Measurements from ENCODE around the gene COPS9.

DNA sequence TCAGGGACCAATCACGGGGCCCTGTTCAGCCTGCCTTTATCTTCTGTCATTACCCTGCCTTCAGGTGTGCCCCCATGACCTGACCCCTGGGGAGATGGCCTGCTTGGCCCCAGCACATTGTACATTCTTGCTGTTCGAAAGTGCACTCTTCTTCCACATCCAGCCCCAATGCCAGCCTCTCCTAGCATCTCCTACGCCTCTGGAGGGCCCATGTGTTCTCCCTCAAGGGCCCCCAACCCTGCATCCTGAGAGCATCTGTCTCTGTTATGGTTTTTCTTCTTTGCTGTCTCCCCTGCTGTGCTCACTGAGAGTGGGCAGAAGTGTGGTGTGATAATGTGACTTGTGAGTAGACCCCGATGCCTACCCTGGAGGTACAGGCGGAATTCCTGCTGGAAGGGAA lies 45.9 kb upstream of the COPS9 start:
- TF ChIP-seq POLR2A (IDR thresholded peaks at IDR 0.05; ENCODE audit: extremely low read depth, insufficient read length) (no peak), MYC (IDR thresholded peaks at IDR 0.05; ENCODE audit: low read depth, low read length) (no peak)
- TF ChIP-seq, protein P1, sequence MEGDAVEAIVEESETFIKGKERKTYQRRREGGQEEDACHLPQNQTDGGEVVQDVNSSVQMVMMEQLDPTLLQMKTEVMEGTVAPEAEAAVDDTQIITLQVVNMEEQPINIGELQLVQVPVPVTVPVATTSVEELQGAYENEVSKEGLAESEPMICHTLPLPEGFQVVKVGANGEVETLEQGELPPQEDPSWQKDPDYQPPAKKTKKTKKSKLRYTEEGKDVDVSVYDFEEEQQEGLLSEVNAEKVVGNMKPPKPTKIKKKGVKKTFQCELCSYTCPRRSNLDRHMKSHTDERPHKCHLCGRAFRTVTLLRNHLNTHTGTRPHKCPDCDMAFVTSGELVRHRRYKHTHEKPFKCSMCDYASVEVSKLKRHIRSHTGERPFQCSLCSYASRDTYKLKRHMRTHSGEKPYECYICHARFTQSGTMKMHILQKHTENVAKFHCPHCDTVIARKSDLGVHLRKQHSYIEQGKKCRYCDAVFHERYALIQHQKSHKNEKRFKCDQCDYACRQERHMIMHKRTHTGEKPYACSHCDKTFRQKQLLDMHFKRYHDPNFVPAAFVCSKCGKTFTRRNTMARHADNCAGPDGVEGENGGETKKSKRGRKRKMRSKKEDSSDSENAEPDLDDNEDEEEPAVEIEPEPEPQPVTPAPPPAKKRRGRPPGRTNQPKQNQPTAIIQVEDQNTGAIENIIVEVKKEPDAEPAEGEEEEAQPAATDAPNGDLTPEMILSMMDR (IDR thresholded peaks at IDR 0.05; ENCODE audit: low read depth, low read length), result no peak
- TF ChIP-seq, protein P2, sequence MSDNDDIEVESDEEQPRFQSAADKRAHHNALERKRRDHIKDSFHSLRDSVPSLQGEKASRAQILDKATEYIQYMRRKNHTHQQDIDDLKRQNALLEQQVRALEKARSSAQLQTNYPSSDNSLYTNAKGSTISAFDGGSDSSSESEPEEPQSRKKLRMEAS (IDR thresholded peaks at IDR 0.05; ENCODE audit: low read depth, low read length), result no peak

All from NB4 (cell line).